Mesothelial cell of epicardium (in vitro differentiated cells): ENCODE results near the gene UTP18. TPM values are rescaled to one million over a fixed set of nuclear protein-coding genes. Genes with fewer than 3 reads are reported as not detected.
A peak's percentile ranks its signal among the peaks of the same experiment; 100 is the strongest.
"Not testable (repeated sequence)": the region's sequence is repeated elsewhere in the genome, so short reads cannot be mapped to it uniquely, and the experiment has no call there.

Experiments used
- DNase-seq, 2 experiments: peaks; one replicate each; pipeline ENCODE4 v3.0.0; 2021; ENCODE audit warnings: low spot score in 2 of 2; ENCODE audit not compliant: unreplicated experiment in 2 of 2
- H3K27ac Mint-ChIP-seq: 2 replicates; pipeline ENCODE4 v1.8.0; 2021; ENCODE audit warnings: mixed read lengths
- H3K27me3 Mint-ChIP-seq: 2 replicates; pipeline ENCODE4 v1.8.0; 2021; ENCODE audit warnings: low read depth, mixed read lengths
- H3K36me3 Mint-ChIP-seq: 2 replicates; pipeline ENCODE4 v1.8.0; 2021; ENCODE audit warnings: mixed read lengths
- H3K4me1 Mint-ChIP-seq: 2 replicates; pipeline ENCODE4 v1.8.0; 2021; ENCODE audit warnings: mixed read lengths
- H3K4me3 Mint-ChIP-seq: 2 replicates; pipeline ENCODE4 v1.8.0; 2021; ENCODE audit warnings: mild to moderate bottlenecking, moderate library complexity, mixed read lengths
- H3K9me3 Mint-ChIP-seq: 2 replicates; pipeline ENCODE4 v1.8.0; 2021; ENCODE audit warnings: mixed read lengths
- CTCF ChIP-seq: fragments of 200-600 bp; sonication (generic); IDR thresholded peaks from one replicate; pipeline ENCODE4 v1.5.0; 2021; ENCODE audit warnings: antibody characterized with exemption; ENCODE audit not compliant: unreplicated experiment
- total RNA-seq: library from RNA; stranded (reverse); gene quantifications from 3 replicates; pipeline ENCODE4 v1.2.1, GENCODE V29; 2021

UTP18 gene
- total RNA-seq, 1 donor from 2014 or later, result 31.1 TPM

- no peak for DNase-seq
- no peaks in the 10 kb centered on the region for H3K9me3 Mint-ChIP-seq
- peak overlapping the region; percentile 77 for H3K27ac Mint-ChIP-seq
- no peaks in the 10 kb centered on the region for H3K27me3 Mint-ChIP-seq
- no peak for TF ChIP-seq CTCF
- H3K36me3 Mint-ChIP-seq, result peaks cover 14% of the 10 kb centered on the region
- H3K4me3 Mint-ChIP-seq, result peak overlapping the region; percentile 92
- H3K4me1 Mint-ChIP-seq, result peaks cover 38% of the 10 kb centered on the region
These were observed 948 bp downstream of the UTP18 start for GRCh38 chr17:51261024-51261963.

GRCh38 chr17:51263006-51263405 is 2.7 kb downstream of the UTP18 start:
- TF ChIP-seq CTCF, result no peak
- Mint-ChIP-seq H3K27ac (no peak overlapping the region), H3K36me3 (peaks cover 20% of the 10 kb centered on the region), H3K4me1 (peaks cover 26% of the 10 kb centered on the region), H3K27me3 (no peaks in the 10 kb centered on the region), H3K4me3 (peak overlapping the region; percentile 20), H3K9me3 (no peaks in the 10 kb centered on the region)
- DNase-seq, result no peak

- not testable (repeated sequence) for H3K27me3 Mint-ChIP-seq, DNase-seq, H3K4me3 Mint-ChIP-seq, H3K27ac Mint-ChIP-seq, H3K9me3 Mint-ChIP-seq
- Mint-ChIP-seq H3K36me3 (peaks cover 27% of the 10 kb centered on the region), H3K4me1 (peaks cover 15% of the 10 kb centered on the region)
These were observed 4.1 kb downstream of the UTP18 start for GRCh38 chr17:51264466-51264865.

- Mint-ChIP-seq H3K4me1 (no peaks in the 10 kb centered on the region), H3K27me3 (no peaks in the 10 kb centered on the region), H3K4me3 (no peak overlapping the region), H3K27ac (peak overlapping the region; percentile 8), H3K9me3 (no peaks in the 10 kb centered on the region), H3K36me3 (peaks cover 35% of the 10 kb centered on the region)
- DNase-seq, result no peak
- no peak for TF ChIP-seq CTCF
These were observed 9.6 kb downstream of the UTP18 start for GRCh38 chr17:51269991-51270390.

- no peaks in the 10 kb centered on the region for H3K9me3 Mint-ChIP-seq
- H3K27ac Mint-ChIP-seq, result no peak overlapping the region
- H3K4me3 Mint-ChIP-seq, result no peak overlapping the region
- H3K27me3 Mint-ChIP-seq, result no peaks in the 10 kb centered on the region
- DNase-seq, result no peak
- H3K36me3 Mint-ChIP-seq, result peaks cover 33% of the 10 kb centered on the region
- no peak for TF ChIP-seq CTCF
- H3K4me1 Mint-ChIP-seq, result no peaks in the 10 kb centered on the region
These were observed 10.3 kb downstream of the UTP18 start for GRCh38 chr17:51270636-51271035.

GRCh38 chr17:51272812-51273211 is 12.5 kb downstream of the UTP18 start:
- Mint-ChIP-seq H3K4me3 (no peak overlapping the region), H3K9me3 (no peaks in the 10 kb centered on the region), H3K36me3 (peaks cover 38% of the 10 kb centered on the region), H3K27me3 (no peaks in the 10 kb centered on the region), H3K27ac (no peak overlapping the region), H3K4me1 (no peaks in the 10 kb centered on the region)
- DNase-seq, result no peak
- no peak for TF ChIP-seq CTCF
